Measurements from ENCODE around the gene SLC6A6. TPM values are rescaled to one million over a fixed set of nuclear protein-coding genes. Genes with fewer than 3 reads are reported as not detected.
"Not testable (repeated sequence)": the region's sequence is repeated elsewhere in the genome, so short reads cannot be mapped to it uniquely, and the experiment has no call there.

The SLC6A6 gene
- total RNA-seq, 1 donor from 2014 or later = 49.3 TPM

DNA sequence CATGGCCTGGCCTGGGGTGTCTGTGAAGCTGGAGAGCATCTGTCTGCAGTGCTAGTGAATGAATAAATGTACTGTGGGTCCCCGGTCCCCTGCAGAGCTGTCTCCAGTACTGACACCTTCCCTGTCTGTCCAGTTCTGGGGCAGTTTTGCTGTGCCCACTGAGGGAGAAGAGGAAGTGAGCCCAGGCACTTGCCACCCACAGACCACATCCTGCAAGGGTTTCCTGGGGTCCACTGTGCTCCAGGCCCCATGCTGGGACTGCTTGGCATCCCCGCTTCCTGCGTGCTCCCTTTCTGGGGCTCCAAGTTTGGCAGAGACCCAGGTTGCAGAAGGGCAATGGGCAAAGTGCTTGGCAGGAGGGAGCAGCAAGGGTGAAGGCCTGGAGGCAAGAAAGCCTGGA, 4.9 kb upstream of the SLC6A6 start:
- DNase-seq (ENCODE audit: low spot score) = no peak

DNA sequence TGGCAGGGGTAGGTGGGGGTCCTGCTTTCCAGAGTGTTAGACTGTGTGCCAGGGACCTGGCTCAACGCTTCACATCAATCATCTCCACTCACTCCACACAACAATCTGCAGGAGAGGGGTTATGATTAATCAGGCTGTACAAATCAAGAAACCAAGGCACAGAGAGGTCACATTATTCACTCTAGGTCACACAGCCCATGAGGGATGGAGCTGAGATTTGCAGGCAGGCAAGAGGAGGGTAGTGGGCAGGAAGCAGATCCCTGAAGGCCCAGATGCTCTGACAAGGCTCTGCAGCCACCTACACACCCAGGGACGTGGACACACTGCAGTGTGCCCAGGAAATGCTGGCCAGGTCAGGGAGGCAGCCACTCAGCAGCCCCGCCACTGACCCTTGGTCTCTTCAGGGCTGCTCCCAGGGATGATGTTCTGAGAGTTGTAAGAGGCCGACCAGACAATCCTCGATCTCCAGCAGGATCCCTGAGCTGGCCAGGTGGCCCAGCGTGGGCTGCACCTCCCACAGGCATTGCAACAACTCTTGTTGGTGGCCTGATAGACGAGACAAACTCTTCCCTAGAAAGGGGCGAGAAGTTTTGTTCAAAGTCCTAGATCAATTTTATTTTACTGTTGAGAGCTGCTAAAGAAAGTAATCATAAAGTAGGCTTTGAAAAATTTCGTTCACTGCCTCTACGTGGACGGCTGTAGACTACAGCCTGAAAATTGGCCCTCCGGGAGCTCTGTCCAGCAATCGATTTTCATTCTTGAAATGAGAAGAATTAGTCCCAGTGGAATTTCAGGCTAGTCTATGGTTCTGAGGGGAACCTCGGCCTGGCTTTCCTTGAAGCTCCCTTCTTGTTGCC, 4.2 kb upstream of the SLC6A6 start:
- DNase-seq (ENCODE audit: low spot score) = no peak

DNA sequence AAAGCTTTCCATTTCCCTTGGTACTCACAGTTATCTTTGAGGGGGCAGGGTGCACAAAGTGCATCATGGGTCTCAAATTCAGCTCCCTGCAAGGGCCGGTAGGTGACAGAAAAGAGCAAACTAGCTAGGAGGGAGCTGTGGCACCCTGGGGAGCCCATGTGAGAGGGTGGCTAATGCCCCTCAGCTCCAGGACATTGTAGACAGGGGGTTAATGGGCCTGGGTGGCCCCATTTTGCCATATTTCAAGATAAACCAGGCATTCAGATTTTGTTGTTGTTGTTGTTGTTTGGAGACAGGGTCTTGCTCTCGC, 3.7 kb upstream of the SLC6A6 start:
- no peak for DNase-seq (ENCODE audit: low spot score)

DNA sequence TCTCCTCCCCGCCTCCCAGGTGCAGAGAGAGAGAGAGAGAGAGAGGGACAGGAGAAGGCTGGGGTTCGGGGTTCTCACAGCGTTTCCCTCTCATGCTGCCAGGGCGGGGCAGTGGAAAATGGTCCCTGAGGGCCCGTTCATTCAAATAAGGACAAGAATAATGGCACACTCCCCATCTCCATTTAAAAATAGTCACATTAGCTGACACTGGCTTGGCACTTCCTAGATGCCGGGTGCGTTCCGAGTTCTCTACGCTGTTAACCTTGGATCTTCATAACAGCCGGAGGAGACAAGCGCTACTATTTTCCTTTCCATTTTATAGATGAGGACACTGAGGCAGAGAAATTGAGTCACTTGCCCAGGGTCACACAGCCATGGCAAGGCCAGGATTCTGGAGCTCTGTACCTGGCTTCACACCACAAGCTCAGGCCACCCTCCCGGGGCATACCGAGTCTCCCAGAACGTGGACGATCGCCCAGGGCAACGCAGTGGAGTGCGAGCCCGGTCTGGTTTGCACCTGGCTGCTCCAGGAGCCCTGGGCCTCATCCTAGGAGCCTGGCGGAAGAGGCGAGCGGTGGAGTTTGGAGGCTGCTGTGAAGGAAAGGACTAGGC, 608 bp upstream of the SLC6A6 start:
- no peak for DNase-seq (ENCODE audit: low spot score)

DNA sequence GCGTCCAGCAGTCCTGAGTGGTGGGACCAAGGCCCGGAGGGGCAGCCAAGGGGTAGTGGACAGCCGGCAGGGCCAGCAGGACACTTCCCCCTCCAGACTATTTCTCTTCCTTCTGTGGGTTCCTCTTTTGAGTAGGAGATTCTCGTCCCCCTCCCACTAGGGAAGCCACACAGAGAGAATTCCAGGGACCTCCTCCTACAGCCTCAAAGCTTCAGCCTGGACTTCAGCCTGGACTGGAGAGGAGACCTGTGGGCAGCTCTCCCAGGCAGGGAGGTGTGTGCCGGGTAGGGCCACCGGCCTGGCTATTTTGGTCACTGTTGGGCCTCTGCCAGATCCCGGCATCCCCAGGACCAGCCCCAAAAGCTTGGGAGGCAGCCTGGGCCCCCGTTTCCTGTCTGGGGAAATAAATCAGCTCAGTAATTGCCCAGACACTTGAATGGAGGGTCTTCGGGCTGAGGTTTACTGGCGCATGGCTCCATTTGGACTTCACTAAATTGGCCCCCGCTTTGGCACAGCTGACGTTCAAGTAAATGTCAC, 1.3 kb downstream of the SLC6A6 start:
- no peak for DNase-seq (ENCODE audit: low spot score)

DNA sequence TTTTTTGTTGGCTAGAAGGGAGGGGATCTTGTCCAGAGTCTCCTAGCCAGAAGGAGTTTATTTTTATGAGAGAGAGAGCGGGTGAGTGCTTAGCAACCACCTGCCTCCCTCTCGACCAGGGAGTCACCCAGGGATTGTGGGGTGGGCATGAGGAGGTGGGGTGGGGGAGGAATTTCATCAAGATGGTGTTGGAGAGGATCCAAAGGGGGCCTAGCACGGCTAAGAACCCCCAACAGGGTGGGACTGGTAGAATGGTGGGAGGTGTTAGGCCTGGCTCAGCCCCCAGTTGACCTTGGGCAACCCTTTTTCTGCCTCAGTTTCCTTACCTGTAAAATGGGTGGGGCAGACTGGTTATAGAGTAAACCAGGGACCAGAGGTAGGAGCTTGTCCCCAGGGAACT, 1.8 kb downstream of the SLC6A6 start:
- no peak for DNase-seq (ENCODE audit: low spot score)

DNA sequence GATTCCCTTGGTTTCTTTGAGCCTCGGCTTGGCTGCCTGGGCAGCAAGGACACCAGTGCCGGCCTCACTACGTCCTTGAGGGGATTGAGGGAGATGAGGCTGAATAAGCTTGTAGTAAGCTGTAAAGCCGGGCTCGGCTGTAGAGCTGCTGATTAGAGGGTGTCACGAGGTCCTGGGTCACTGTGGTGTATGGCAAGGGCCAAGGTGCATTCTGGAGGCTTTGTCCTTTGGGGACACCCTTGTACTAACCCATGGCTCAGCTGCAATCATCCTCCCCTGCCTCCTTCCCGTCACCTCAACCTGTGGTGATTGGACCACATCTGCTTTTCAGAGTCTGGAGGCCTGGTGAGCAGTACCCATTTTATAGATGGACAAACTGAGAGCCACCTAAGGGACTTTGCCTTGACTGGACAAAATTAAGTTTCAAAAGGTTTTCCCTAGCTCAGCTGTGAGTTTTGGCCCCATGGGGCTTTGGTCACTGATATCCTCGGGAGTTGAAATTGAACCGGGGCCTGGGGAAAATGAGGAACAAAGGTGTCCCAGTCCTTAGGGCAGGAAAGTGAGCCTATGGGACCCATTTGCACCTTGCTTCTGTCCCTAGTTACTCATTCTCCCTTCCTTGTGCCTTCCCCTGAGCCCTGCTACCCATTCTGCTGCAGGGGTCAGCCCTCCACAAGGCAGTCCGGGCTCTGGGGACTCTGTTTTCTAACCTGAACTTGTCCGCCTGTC, 2.4 kb downstream of the SLC6A6 start:
- DNase-seq (ENCODE audit: low spot score) = no peak

DNA sequence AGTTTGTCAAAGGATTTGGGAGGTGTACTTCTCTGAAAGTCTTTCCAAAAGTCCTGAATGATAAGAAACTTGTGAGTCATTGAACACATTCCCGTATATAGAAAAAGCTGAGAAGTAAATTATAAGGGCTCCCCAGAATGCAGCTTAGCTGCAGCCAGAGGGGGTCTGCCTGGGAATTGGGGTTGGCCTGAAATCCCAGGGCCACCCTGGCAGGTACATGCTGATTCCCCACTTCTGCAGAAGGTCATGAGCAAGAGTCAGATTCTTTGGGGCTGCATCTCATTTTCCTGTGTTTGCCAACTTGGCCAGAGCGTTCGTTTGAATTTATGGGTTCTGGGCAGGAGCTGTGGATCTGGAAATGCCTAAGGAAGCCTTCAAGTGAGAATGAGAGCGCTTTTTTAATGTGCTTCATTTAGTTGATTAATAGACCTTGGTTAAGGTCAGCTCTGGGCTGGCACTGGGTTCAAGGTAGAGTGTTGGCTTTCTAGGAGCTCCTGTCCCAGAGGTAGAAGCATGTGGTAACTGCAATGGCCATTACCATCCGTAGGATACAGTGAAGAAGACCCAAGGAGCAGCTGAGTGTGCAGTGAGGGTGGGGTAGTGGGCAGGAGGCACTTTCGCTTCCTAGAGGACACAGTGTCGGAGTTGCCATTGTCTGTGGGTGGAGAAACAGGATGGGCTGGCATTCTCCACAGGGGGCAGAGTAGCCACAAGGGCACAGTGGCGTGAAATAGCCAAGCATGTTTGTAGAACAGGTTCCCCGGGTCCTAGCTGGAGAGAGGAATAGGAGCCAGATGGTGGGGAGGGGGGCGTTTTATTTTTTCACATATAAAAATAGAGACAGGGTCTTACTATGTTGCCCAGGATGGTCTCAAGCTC, 3.2 kb downstream of the SLC6A6 start:
- DNase-seq (ENCODE audit: low spot score) = no peak

DNA sequence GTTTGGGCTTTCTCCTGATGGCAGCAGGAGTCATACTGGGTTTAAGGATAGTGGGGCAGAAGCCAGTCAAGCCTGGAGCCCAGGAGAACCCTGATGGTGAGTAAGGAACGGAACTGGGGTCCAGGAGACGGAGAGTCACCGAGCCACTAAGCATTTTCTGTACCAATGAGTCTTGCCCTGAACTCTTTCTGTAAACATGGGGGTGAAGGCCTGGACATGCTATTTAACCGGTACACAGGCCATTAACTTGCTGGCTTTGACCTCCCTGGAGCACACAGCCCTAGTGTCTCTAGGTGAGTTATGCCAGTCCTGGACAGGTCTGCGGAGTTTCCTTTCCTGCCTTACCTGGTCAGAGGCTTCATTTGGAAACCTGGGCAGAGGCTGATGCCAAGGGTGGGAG, 3.9 kb downstream of the SLC6A6 start:
- no peak for DNase-seq (ENCODE audit: low spot score)

DNA sequence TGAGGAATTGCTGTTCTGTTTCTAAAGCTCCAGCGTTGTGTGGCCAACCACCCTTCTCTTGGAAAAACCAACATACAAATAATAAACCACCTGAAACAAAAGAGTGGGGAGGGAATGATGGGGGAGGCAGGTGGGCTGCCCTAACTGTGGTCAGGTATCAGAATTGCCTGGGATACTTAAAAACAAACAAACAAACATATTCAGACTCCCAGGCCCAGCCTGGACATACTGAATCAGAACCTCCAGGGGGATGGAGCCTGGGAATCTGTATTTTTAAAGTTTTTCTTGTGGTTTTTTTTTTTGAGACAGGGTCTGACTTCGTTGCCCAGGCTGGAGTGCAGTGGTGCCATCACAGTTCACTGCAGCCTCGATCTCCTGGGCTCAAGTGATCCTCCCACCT, 4.4 kb downstream of the SLC6A6 start:
- DNase-seq (ENCODE audit: low spot score) = no peak

DNA sequence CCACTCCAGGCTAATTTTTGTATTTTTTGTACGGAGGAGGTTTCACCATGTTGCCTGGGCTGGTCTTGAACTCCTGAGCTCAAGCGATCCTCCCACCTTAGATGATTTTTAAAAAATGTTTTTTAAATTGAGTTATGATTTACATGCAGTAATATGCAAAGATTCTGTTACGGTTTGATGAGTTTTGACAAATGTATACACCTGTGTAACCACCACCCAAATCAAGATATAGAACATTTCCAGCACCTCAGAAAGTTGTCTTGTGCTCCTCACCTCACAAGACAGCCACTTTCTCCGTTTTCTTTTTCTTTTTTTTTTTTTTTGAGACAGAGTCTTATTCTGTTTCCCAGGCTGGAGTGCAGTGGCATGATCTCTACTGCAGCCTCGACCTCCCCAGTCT, 4.8 kb downstream of the SLC6A6 start:
- DNase-seq (ENCODE audit: low spot score) = no peak

DNA sequence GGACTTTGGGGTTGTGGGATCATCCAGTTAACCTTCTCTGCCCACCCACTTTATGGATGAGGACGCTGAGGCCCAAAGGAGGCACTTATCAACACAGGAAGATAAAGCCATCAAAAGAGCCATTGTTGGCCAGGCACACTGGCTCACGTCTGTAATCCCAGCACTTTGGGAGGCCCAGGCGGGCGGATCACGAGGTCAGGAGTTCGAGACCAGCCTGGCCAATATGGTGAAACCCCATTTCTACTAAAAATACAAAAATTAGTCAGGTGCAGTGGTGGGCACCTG, 7.3 kb downstream of the SLC6A6 start:
- not testable (repeated sequence) for DNase-seq (ENCODE audit: low spot score)

DNA sequence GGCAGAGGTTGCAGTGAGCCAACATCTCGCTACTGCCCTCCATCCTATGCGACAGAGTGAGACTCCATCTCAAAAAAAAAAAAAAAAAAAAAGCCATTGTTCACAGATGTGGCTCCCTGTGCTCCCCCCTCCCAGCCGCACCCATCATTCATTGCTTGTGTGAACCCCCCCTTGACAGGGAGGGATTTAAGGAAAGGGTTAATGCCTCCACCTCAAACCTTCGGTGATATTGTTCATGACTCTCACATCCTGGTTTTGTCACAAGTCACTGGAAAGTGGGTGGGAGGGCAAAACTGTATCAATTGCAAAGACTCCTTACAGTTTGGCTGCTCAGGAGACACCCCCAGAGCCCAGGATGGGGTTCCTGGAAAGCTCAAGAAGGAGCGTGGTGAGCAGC, 7.7 kb downstream of the SLC6A6 start:
- DNase-seq (ENCODE audit: low spot score) = no peak

DNA sequence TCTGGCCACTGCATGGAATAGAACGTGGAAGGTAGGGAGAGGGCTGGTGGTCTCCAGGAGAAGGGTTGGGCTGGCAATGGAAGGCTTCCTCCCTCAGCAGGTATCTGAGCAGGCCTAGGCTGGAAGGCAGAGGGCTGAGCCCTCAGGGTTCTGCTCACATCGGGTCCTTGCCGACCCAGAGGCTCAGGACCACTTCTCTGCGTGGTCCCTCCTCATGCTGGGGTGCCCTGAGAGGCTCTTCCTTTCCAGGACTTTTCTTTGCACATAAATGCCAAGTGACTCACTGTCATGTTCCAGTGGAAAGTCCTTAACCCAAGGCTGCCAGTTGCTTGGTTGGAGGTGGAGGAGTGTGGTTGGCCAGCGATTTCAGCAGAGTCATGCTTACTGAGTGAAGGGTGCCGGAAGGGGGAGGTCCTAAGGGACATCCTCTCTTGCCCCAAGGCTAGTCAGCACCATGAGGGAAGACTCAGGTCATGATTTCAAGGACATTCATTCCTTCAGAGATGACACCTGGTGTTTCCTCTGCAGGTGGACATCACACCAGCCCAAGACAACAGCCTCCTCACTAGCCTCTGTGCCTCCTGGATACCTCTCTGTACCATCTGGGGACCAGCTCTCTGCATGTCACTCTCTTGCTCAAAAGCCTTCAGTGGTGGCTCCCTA, 8.2 kb downstream of the SLC6A6 start:
- no peak for DNase-seq (ENCODE audit: low spot score)

DNA sequence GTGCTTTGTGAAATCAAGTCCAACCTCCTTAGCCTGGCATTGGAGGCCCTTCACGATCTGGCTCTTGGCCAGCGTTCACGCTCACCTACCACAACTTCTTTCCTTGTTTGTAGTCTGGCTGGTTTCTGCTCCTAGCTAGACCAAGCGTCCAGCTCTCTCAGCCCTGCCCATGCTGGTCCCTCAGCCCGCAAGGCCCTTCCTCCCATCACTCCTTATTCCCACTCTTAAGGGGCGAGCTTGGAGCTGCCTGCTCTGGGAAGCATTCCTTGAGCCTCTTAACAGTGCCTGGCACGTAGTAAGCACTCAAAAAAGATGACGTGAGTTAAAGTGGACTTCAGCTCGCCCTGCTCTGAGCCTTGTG, 8.7 kb downstream of the SLC6A6 start:
- no peak for DNase-seq (ENCODE audit: low spot score)

DNA sequence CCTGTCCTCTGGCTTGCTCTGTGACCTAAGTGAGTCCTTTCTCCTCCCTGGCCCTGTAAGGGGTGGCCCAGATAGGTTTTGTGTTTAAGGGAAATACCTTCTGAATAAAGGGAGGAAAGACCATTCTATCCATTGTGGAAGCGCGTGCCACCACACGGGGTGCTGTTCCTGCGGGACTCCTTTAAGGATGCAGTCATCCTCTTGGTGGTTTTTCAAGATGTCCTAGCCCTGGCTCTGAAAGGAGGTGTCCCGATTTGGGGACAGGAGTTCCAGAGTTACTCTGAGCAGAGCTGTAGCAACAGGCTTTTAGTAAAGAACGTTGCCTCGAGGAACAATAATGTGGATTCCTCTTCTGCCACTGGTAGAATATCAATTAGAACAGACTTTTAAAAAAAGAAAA, 9.6 kb downstream of the SLC6A6 start:
- no peak for DNase-seq (ENCODE audit: low spot score)

DNA sequence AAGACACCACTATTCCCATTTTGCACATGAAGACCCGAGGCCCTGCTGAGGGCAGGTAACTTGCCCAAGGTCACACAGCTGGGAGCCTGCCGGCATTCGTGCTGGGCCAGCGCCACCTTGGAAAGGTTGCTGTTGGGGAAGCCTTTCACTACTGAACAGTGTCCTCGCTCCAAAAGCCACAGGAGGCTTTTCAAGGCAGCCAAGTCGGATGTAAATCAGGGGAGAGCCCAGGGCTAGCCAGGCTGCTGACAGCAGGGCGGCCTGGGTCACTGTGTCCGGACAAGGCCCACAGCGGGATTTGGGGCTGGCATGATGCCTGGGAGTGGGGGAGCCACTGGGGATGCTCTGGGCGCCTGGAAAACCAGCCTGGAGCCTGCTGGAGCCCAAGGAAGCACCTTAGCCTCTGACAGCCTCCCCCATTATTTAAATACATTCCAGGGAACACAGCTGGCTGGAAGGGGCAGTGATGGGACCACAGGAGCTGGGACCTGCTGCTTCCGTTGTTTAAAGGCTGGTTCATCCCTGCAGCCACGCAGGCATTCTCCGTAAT, 10.5 kb downstream of the SLC6A6 start:
- no peak for DNase-seq (ENCODE audit: low spot score)

DNA sequence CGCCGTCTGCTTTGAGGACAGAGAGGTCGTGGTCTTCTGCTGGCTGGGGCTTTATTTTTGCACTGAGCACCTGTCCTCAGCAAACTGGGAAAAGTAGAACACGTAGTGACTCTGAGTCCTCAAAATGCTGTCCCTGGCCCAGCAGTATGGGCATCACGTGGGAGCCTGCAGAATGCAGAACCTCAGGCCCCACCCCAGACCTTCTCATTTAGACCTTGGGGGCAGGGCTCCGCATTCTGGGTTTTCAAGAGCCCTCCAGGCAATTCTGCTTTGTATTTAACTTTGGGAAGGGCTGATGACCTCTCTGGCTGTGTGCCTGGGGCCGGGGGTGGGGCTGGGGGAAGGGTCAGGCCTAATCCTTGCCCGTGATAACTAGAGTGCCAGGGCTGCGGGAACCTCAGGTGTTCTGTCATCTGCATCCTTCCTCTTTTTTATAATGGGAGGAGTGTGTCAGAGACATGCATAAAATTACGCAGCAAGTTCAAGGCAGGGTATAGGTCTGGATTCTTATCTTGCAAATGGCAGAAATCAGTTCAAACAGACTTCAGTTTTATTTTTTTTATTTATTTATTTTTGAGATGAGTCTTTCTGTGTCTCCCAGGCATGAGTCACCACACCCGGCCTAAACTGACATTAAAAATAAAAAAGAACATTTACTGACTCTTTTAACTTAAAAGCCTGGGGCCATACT, 11.1 kb downstream of the SLC6A6 start:
- DNase-seq (ENCODE audit: low spot score) = no peak

DNA sequence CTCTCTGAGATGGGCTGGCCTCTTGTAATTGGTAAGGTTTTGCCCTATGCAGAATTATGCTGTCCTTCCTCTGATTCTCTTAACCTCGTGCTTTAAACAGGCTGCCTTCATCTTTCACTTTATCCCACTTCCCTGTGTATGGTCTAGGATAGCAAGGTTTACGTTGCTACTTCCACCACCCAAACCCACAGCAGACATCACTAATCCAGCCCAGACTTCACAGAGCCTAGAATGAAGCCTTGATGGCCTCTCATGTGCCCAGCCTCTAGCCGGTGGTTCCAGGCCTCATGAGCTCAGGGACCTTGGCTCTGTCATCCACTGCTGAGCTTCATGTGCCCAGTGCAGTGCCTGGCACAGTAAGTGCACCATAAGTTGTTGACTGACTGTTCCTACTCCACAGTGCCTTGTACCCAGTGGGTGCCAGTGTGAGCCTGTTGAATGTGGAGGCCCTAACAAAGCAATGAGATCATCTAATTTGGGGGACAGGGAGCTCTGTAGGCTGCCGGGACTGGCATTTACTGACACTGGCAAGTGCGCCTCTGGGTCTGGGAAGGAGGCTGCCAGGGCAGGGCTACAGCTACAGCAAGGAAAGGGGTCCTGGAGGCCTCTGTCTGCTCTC, 12.5 kb downstream of the SLC6A6 start:
- DNase-seq (ENCODE audit: low spot score) = no peak

DNA sequence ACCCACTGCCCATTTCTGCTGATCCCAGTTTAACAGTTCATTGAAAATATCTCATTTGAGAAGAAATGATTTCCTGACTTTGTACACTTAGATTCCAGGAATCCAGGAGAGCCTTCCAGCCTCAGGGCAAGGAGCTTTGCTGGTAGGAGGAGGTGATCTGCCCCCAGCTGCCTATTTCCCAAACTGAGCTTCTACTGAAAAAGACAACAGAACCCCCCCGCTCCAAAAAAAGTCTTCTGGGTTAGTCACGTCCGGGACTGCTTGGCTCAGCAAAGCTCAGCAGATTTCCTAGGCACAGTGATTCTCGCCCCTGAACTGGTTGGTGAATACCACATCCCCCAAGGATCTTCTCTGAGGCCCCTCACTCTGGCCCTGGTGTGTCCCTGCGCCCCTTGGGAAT, 13.1 kb downstream of the SLC6A6 start:
- no peak for DNase-seq (ENCODE audit: low spot score)

Measured in mesenteric fat pad (tissue), 1 donor.